ENCODE measurements around the gene C4BPA.

DNA sequence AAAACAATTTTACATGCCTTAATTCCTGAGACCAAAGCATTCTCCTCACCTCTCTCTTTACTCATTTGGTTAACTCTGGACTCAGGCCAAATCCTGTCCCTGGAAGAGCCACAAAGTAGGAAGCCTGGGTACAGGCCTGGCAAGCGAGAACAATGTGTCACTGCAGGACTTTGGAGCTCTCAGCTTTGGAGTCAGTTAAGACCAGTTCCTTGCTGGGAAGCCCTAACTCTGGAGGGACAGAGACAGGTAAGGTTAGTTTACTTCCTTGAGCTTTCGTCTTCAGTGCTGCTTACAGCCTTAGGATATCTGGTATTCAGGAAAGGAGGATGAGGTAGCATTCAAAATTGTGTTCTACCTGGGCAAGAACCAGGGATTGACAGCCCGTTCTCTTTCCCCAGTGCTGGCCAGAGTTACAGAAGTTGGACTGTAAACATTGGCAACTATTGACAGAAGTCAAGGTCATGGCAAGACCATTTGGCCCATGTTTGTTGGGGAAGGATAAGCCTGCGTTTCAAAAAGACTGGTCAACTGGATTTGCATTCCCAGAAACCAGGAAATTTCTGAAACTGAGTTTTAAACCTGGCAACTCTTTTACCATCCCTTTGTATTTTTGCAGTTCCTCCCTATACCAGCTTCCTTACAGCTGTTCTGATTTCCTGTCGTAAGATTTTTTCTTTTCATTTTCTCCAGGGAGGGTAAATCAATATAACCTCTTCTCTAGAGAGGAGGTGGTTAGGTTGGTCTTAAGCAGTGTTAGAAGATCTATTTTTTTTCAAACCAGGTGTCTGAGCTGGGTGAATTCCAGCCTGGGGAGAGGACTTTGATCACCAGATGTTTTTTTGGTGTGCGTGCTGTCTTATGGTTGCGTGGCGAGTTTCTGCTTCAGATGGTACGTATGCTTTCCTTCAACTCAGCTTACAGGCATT lies 15.1 kb upstream of the C4BPA start, which contains the start of gene C4BPB:
- TF ChIP-seq ZFX (IDR thresholded peaks at IDR 0.05; ENCODE audit: borderline replicate concordance), result no peak
- TF ChIP-seq, protein P1, sequence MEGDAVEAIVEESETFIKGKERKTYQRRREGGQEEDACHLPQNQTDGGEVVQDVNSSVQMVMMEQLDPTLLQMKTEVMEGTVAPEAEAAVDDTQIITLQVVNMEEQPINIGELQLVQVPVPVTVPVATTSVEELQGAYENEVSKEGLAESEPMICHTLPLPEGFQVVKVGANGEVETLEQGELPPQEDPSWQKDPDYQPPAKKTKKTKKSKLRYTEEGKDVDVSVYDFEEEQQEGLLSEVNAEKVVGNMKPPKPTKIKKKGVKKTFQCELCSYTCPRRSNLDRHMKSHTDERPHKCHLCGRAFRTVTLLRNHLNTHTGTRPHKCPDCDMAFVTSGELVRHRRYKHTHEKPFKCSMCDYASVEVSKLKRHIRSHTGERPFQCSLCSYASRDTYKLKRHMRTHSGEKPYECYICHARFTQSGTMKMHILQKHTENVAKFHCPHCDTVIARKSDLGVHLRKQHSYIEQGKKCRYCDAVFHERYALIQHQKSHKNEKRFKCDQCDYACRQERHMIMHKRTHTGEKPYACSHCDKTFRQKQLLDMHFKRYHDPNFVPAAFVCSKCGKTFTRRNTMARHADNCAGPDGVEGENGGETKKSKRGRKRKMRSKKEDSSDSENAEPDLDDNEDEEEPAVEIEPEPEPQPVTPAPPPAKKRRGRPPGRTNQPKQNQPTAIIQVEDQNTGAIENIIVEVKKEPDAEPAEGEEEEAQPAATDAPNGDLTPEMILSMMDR (IDR thresholded peaks at IDR 0.05), result no peak

Measured in 22Rv1 (cell line).